GM10847 (cell line): ENCODE results near the gene PRC1.

Experiments used
- POLR2A ChIP-seq: IDR thresholded peaks from 2 replicates; pipeline ENCODE4 v1.6.1; 2011; ENCODE audit not compliant: insufficient read length; ENCODE audit errors: extremely low read depth

PRC1 gene

GRCh38 chr15:91007266-91007665 is 12.9 kb upstream of the PRC1 start:
- no peak for TF ChIP-seq POLR2A

- no peak for TF ChIP-seq POLR2A
These were observed 6.9 kb upstream of the PRC1 start for GRCh38 chr15:91001209-91001608.

- no peak for TF ChIP-seq POLR2A
These were observed 4.4 kb upstream of the PRC1 start for GRCh38 chr15:90998737-90999136.

GRCh38 chr15:90994059-90994416 is 297 bp downstream of the PRC1 start:
- no peak for TF ChIP-seq POLR2A

- TF ChIP-seq POLR2A, result no peak
These were observed 2.6 kb downstream of the PRC1 start for GRCh38 chr15:90991587-90992285.

GRCh38 chr15:90990446-90990845 is 3.9 kb downstream of the PRC1 start:
- no peak for TF ChIP-seq POLR2A

- no peak for TF ChIP-seq POLR2A
These were observed 5.1 kb downstream of the PRC1 start for GRCh38 chr15:90989040-90989768.

GRCh38 chr15:90988296-90988695 is 6.0 kb downstream of the PRC1 start:
- no peak for TF ChIP-seq POLR2A

- TF ChIP-seq POLR2A, result no peak
These were observed 6.7 kb downstream of the PRC1 start for GRCh38 chr15:90987561-90988141.

- no peak for TF ChIP-seq POLR2A
These were observed 7.4 kb downstream of the PRC1 start for GRCh38 chr15:90986790-90987507.

- no peak for TF ChIP-seq POLR2A
These were observed 12.2 kb downstream of the PRC1 start for GRCh38 chr15:90982135-90982534.

GRCh38 chr15:90981681-90982080 is 12.7 kb downstream of the PRC1 start:
- TF ChIP-seq POLR2A, result no peak

GRCh38 chr15:90979582-90979981 is 14.8 kb downstream of the PRC1 start:
- TF ChIP-seq POLR2A, result no peak

- TF ChIP-seq POLR2A, result no peak
These were observed 20.1 kb downstream of the PRC1 start for GRCh38 chr15:90974216-90974615.

- TF ChIP-seq POLR2A, result no peak
These were observed 22.2 kb downstream of the PRC1 start for GRCh38 chr15:90972133-90972532.

GRCh38 chr15:90970274-90970673 is 24.1 kb downstream of the PRC1 start:
- no peak for TF ChIP-seq POLR2A

- no peak for TF ChIP-seq POLR2A
These were observed 25.9 kb downstream of the PRC1 start for GRCh38 chr15:90968434-90968833.
